Epithelial cell of proximal tubule (primary cell): ENCODE data around the gene PKP2. TPM values are rescaled to one million over a fixed set of nuclear protein-coding genes. Genes with fewer than 3 reads are reported as not detected.

Experiments used
- DNase-seq: peaks from one replicate; pipeline ENCODE4 v3.0.0-alpha.2; 2011; ENCODE audit warnings: low read depth
- H3K4me3 ChIP-seq: 2 replicates; pipeline ENCODE4 v1.5.1; 2011; ENCODE audit warnings: low read depth, mild to moderate bottlenecking, low read length
- total RNA-seq: library from RNA; depleted of rRNA; stranded (reverse); fragments of >200 nt; gene quantifications from 2 replicates; pipeline ENCODE4 v1.2.3, GENCODE V29; 2015
- TF ChIP-seq, protein P1 (sequence below): conservative IDR thresholded peaks from 2 replicates; pipeline ENCODE4 v1.5.1; 2012; ENCODE audit warnings: low read depth, mild to moderate bottlenecking, low read length

Gene PKP2
- total RNA-seq, 1 donor from 2014 or later: 6.5 TPM

GRCh38 chr12:32777691-32778175, 118.8 kb downstream of the PKP2 start:
- DNase-seq: no peak
- TF ChIP-seq, protein P1, sequence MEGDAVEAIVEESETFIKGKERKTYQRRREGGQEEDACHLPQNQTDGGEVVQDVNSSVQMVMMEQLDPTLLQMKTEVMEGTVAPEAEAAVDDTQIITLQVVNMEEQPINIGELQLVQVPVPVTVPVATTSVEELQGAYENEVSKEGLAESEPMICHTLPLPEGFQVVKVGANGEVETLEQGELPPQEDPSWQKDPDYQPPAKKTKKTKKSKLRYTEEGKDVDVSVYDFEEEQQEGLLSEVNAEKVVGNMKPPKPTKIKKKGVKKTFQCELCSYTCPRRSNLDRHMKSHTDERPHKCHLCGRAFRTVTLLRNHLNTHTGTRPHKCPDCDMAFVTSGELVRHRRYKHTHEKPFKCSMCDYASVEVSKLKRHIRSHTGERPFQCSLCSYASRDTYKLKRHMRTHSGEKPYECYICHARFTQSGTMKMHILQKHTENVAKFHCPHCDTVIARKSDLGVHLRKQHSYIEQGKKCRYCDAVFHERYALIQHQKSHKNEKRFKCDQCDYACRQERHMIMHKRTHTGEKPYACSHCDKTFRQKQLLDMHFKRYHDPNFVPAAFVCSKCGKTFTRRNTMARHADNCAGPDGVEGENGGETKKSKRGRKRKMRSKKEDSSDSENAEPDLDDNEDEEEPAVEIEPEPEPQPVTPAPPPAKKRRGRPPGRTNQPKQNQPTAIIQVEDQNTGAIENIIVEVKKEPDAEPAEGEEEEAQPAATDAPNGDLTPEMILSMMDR: no peak
- H3K4me3 ChIP-seq: no peak overlapping the region

GRCh38 chr12:32777159-32777558, 119.4 kb downstream of the PKP2 start:
- TF ChIP-seq, protein P1: no peak
- H3K4me3 ChIP-seq: no peak overlapping the region
- no peak for DNase-seq

- DNase-seq: no peak
- TF ChIP-seq, protein P1: no peak
- H3K4me3 ChIP-seq: no peak overlapping the region
Measured at GRCh38 chr12:32776258-32776657, 120.3 kb downstream of the PKP2 start.

- H3K4me3 ChIP-seq: no peak overlapping the region
- no peak for DNase-seq
- TF ChIP-seq, protein P1: no peak
Measured at GRCh38 chr12:32773691-32774090, 122.9 kb downstream of the PKP2 start.

GRCh38 chr12:32770141-32770540, 126.4 kb downstream of the PKP2 start:
- TF ChIP-seq, protein P1: no peak
- no peak for DNase-seq
- no peak overlapping the region for H3K4me3 ChIP-seq

DNA sequence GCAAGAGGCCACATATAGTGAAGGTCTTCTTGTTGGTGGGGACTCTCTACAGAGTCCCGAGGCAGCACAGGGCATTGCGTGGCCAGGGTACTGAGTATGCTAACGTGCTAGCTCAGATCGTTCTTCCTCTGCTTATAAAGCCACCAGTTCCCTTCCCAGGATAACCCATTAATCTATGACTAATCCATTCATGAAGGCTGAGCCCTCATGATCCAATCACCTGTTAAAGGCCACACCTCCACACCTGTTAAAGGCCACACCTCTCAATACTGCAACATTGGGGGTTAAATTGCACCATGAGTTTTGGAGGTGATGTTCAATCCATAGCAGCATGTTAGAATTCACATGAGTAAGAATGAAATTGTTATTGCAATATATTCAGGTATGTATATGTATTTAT, 128.1 kb downstream of the PKP2 start:
- TF ChIP-seq, protein P1: no peak
- H3K4me3 ChIP-seq: no peak overlapping the region
- DNase-seq: no peak

DNA sequence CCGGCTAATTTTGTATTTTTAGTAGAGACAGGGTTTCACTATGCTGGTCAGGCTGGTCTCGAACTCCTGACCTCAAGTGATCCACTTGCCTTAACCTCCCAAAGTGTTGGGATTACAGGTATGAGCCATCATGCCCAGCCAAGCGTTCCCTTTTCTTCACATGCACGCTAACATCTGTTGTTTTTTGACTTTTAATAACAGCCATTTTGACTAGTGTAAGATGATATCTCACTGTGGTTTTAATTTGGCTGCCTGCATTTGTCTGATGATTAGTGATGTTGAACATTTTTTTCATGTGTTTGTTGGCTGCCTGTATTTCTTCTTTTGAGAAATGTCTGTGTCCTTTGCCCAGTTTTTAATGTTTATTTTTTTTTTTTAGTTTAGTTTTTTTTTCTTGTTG, 130.7 kb downstream of the PKP2 start:
- TF ChIP-seq, protein P1: no peak
- DNase-seq: no peak

More for the DNA sequence above, 130.7 kb downstream of the PKP2 start:
- H3K4me3 ChIP-seq: no peak overlapping the region
